ENCODE data around the gene MXD1.

- TF ChIP-seq CTCF (optimal IDR thresholded peaks at IDR 0.05 in 1 of 3, IDR thresholded peaks at IDR 0.05 in 1 of 3, conservative IDR thresholded peaks at IDR 0.05 in 1 of 3; ENCODE audit: extremely low read depth in 1 of 3, insufficient read depth in 2 of 3, low read length in 3 of 3), result no peak
- no peak for TF ChIP-seq EZH2 (IDR thresholded peaks at IDR 0.05; ENCODE audit: low read length)
These were observed 43.1 kb downstream of the MXD1 start for GRCh38 chr2:69957965-69958364.

Data from keratinocyte (primary cell).